ENCODE measurements around the gene SLC16A10. TPM values are rescaled to one million over a fixed set of nuclear protein-coding genes. Genes with fewer than 3 reads are reported as not detected.

The SLC16A10 gene
- total RNA-seq, 1 donor from 2014 or later, result 4.1 TPM

- Mint-ChIP-seq H3K4me1 (ENCODE audit: low read depth, unreplicated experiment) (no peaks in the 10 kb centered on the region), H3K4me3 (ENCODE audit: unreplicated experiment) (no peak overlapping the region), H3K27ac (ENCODE audit: unreplicated experiment) (no peak overlapping the region), H3K9me3 (ENCODE audit: unreplicated experiment) (no peaks in the 10 kb centered on the region), H3K36me3 (ENCODE audit: unreplicated experiment) (no peaks in the 10 kb centered on the region), H3K27me3 (ENCODE audit: unreplicated experiment) (peaks cover 3% of the 10 kb centered on the region)
- TF ChIP-seq, protein P1, sequence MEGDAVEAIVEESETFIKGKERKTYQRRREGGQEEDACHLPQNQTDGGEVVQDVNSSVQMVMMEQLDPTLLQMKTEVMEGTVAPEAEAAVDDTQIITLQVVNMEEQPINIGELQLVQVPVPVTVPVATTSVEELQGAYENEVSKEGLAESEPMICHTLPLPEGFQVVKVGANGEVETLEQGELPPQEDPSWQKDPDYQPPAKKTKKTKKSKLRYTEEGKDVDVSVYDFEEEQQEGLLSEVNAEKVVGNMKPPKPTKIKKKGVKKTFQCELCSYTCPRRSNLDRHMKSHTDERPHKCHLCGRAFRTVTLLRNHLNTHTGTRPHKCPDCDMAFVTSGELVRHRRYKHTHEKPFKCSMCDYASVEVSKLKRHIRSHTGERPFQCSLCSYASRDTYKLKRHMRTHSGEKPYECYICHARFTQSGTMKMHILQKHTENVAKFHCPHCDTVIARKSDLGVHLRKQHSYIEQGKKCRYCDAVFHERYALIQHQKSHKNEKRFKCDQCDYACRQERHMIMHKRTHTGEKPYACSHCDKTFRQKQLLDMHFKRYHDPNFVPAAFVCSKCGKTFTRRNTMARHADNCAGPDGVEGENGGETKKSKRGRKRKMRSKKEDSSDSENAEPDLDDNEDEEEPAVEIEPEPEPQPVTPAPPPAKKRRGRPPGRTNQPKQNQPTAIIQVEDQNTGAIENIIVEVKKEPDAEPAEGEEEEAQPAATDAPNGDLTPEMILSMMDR (IDR thresholded peaks at IDR 0.05; ENCODE audit: partially characterized antibody, unreplicated experiment), result no peak
- DNase-seq, result no peak
Measured at GRCh38 chr6:111072801-111073360, 14.4 kb upstream of the SLC16A10 start.

DNA sequence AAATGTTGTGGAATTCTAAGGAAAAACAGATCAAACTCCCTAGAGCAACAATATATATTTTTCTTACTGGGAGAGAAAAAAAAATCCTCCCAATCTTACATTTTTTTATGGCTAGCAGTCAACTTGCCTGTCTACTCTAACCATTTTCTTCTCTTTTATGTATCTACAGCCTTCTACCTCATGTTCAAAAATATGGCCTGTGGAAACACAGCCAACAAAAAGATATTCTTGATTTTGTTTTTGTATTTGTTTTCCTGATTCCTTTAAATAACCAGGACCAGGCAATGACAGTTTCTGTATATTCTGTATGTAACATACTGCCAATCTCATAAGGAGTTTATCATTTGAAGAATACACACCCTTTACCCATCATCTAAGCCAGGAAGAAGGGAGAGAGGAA, 13.0 kb upstream of the SLC16A10 start:
- H3K27me3 Mint-ChIP-seq (ENCODE audit: unreplicated experiment), result peaks cover 3% of the 10 kb centered on the region
- DNase-seq, result no peak
- no peaks in the 10 kb centered on the region for H3K36me3 Mint-ChIP-seq (ENCODE audit: unreplicated experiment)
- no peaks in the 10 kb centered on the region for H3K9me3 Mint-ChIP-seq (ENCODE audit: unreplicated experiment)
- H3K27ac Mint-ChIP-seq (ENCODE audit: unreplicated experiment), result no peak overlapping the region
- H3K4me3 Mint-ChIP-seq (ENCODE audit: unreplicated experiment), result no peak overlapping the region
- H3K4me1 Mint-ChIP-seq (ENCODE audit: low read depth, unreplicated experiment), result no peaks in the 10 kb centered on the region
- TF ChIP-seq, protein P1 (IDR thresholded peaks at IDR 0.05; ENCODE audit: partially characterized antibody, unreplicated experiment), result no peak

GRCh38 chr6:111076024-111076695, 11.1 kb upstream of the SLC16A10 start:
- DNase-seq, result no peak
- no peak overlapping the region for H3K4me3 Mint-ChIP-seq (ENCODE audit: unreplicated experiment)
- H3K27me3 Mint-ChIP-seq (ENCODE audit: unreplicated experiment), result peaks cover 3% of the 10 kb centered on the region
- no peaks in the 10 kb centered on the region for H3K9me3 Mint-ChIP-seq (ENCODE audit: unreplicated experiment)
- no peak overlapping the region for H3K27ac Mint-ChIP-seq (ENCODE audit: unreplicated experiment)
- no peaks in the 10 kb centered on the region for H3K4me1 Mint-ChIP-seq (ENCODE audit: low read depth, unreplicated experiment)
- no peaks in the 10 kb centered on the region for H3K36me3 Mint-ChIP-seq (ENCODE audit: unreplicated experiment)
- TF ChIP-seq, protein P1 (IDR thresholded peaks at IDR 0.05; ENCODE audit: partially characterized antibody, unreplicated experiment), result no peak

- Mint-ChIP-seq H3K9me3 (ENCODE audit: unreplicated experiment) (no peaks in the 10 kb centered on the region), H3K27me3 (ENCODE audit: unreplicated experiment) (no peaks in the 10 kb centered on the region), H3K4me3 (ENCODE audit: unreplicated experiment) (no peak overlapping the region), H3K27ac (ENCODE audit: unreplicated experiment) (no peak overlapping the region), H3K4me1 (ENCODE audit: low read depth, unreplicated experiment) (no peaks in the 10 kb centered on the region), H3K36me3 (ENCODE audit: unreplicated experiment) (no peaks in the 10 kb centered on the region)
- TF ChIP-seq, protein P1 (IDR thresholded peaks at IDR 0.05; ENCODE audit: partially characterized antibody, unreplicated experiment), result no peak
- no peak for DNase-seq
Measured at GRCh38 chr6:111080698-111081097, 6.6 kb upstream of the SLC16A10 start.

DNA sequence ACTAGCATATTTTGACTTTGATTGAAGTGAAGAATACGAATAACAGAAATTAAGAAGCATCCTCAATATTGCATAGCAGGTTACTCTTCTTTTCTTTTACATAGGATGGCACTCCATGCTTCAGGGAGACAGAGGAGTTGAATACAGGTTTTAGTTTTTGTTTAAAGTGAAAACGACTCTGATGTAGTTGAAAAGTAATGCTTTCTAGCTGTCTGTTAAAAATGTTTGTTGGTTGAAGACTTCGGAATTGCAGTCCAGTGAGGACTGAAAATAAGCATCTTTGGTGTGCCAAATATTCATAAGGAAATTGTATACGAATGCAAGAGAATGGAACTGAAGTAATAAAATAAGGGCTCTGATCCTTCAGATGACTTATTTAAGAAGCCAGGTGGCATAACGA, 618 bp upstream of the SLC16A10 start:
- Mint-ChIP-seq H3K9me3 (ENCODE audit: unreplicated experiment) (peaks cover 8% of the 10 kb centered on the region), H3K4me1 (ENCODE audit: low read depth, unreplicated experiment) (no peaks in the 10 kb centered on the region), H3K4me3 (ENCODE audit: unreplicated experiment) (peak overlapping the region; percentile 81), H3K27me3 (ENCODE audit: unreplicated experiment) (peaks cover 11% of the 10 kb centered on the region), H3K36me3 (ENCODE audit: unreplicated experiment) (no peaks in the 10 kb centered on the region), H3K27ac (ENCODE audit: unreplicated experiment) (peak overlapping the region; percentile 26)
- TF ChIP-seq, protein P1 (IDR thresholded peaks at IDR 0.05; ENCODE audit: partially characterized antibody, unreplicated experiment), result no peak
- no peak for DNase-seq
